Lower leg skin (tissue), 4 donors: ENCODE results near the gene CCDC136. TPM values are rescaled to one million over a fixed set of nuclear protein-coding genes. Genes with fewer than 3 reads are reported as not detected.

ENCODE experiments used
- DNase-seq, 2 donors: peaks; one replicate each; pipeline ENCODE4 v3.0.0-alpha.2; 2019; ENCODE audit warnings: low spot score in 2 of 2
- H3K4me3 ChIP-seq: fragments of 200-600 bp; sonication (generic); 2 replicates; pipeline ENCODE4 v1.5.1; 2017; ENCODE audit warnings: mild to moderate bottlenecking, low read depth; ENCODE audit not compliant: poor library complexity, severe bottlenecking
- CTCF ChIP-seq, 3 donors: fragments of 450-650 bp; IDR thresholded peaks; one replicate each; pipeline ENCODE4 v1.5.1; 2016; ENCODE audit warnings: antibody characterized with exemption in 3 of 3, mild to moderate bottlenecking in 3 of 3, moderate library complexity in 2 of 3
- POLR2A ChIP-seq, 2 donors: fragments of 450-650 bp; IDR thresholded peaks; one replicate each; pipeline ENCODE4 v1.6.1; 2016 to 2017; ENCODE audit warnings: antibody characterized with exemption in 2 of 2, mild to moderate bottlenecking in 1 of 2, moderate library complexity in 1 of 2
- WGBS, 2 donors: methylation state at CpG; one replicate each; pipeline ENCODE4 v1.1.5; 2018; 5-methylcytosine and 5-hydroxymethylcytosine counted together
- intact Hi-C: fragments of 100-400 bp; cut with DNase I; formaldehyde crosslinking; loops from one replicate; pipeline ENCODE4 v1.15.0; 2023; ENCODE audit warnings: low total_unique reads
- total RNA-seq, 4 donors: library from RNA; depleted of rRNA; stranded (reverse); fragments of >200 nt; gene quantifications; one replicate each; pipeline ENCODE4 v1.1.0, GENCODE V29; 2016

The CCDC136 gene
- total RNA-seq, 4 donors from 2014 or later: 1.4 to 2.3 (median 1.8) TPM; not detected in 1

GRCh38 chr7:128845475-128845874 is 53.7 kb downstream of the CCDC136 start:
- intact Hi-C loops: no loop called here
- 82 to 88% methylated on average over 5 of the region's 5 CpGs for WGBS, 2 donors
- TF ChIP-seq CTCF (IDR thresholded peaks at IDR 0.05) (no peak), POLR2A (IDR thresholded peaks at IDR 0.05) (no peak)
- DNase-seq: no peak
- no peak overlapping the region for H3K4me3 ChIP-seq

GRCh38 chr7:128845987-128846386 is 54.2 kb downstream of the CCDC136 start:
- 80 to 84% methylated on average over 14 to 19 of the region's 19 CpGs for WGBS, 2 donors
- no peak for TF ChIP-seq CTCF (IDR thresholded peaks at IDR 0.05)
- TF ChIP-seq POLR2A (IDR thresholded peaks at IDR 0.05): no peak
- intact Hi-C loops: no loop called here
- no peak overlapping the region for H3K4me3 ChIP-seq
- DNase-seq: no peak

GRCh38 chr7:128846781-128847444 is 55.1 kb downstream of the CCDC136 start:
- 89 to 91% methylated on average over 14 of the region's 14 CpGs for WGBS, 2 donors
- no peak for DNase-seq
- TF ChIP-seq POLR2A (IDR thresholded peaks at IDR 0.05) (no peak), CTCF (IDR thresholded peaks at IDR 0.05) (no peak)
- intact Hi-C loops: no loop called here
- no peak overlapping the region for H3K4me3 ChIP-seq

- intact Hi-C loops: no loop called here
- 89 to 91% methylated on average over 8 to 17 of the region's 17 CpGs for WGBS, 2 donors
- no peak for DNase-seq
- no peak overlapping the region for H3K4me3 ChIP-seq
- TF ChIP-seq CTCF (IDR thresholded peaks at IDR 0.05): no peak
- TF ChIP-seq POLR2A (IDR thresholded peaks at IDR 0.05): no peak
Measured at GRCh38 chr7:128847721-128848211, 56.0 kb downstream of the CCDC136 start.

GRCh38 chr7:128848289-128849155 is 56.8 kb downstream of the CCDC136 start:
- DNase-seq: no peak
- H3K4me3 ChIP-seq: no peak overlapping the region
- intact Hi-C loops: no loop called here
- WGBS, 2 donors: 92 to 95% methylated on average over 31 of the region's 31 CpGs
- TF ChIP-seq CTCF (IDR thresholded peaks at IDR 0.05) (no peak), POLR2A (IDR thresholded peaks at IDR 0.05) (no peak)
